H1 (cell line): ENCODE measurements around the gene LOXL4. TPM values are rescaled to one million over a fixed set of nuclear protein-coding genes. Genes with fewer than 3 reads are reported as not detected.

Experiments
- CEBPB ChIP-seq: IDR thresholded peaks from 2 replicates; pipeline ENCODE4 v1.6.1; 2012; ENCODE audit warnings: low read depth, low read length
- CREB1 ChIP-seq: IDR thresholded peaks from 2 replicates; pipeline ENCODE4 v1.6.1; 2012; ENCODE audit warnings: inconsistent platforms
- CTCF ChIP-seq, 3 experiments: IDR thresholded peaks; 1 replicate in 2 of 3; 2 replicates in 1 of 3; pipeline versions ENCODE4 v1.5.1 to v1.6.1; 2011; ENCODE audit warnings: low read length in 3 of 3, mild to moderate bottlenecking in 3 of 3, inconsistent platforms in 2 of 3, low read depth in 1 of 3, moderate library complexity in 1 of 3; ENCODE audit not compliant: insufficient read depth in 1 of 3; ENCODE audit errors: control extremely low read depth in 1 of 3
- RAD21 ChIP-seq, 2 experiments: IDR thresholded peaks in 1 of 2; conservative IDR thresholded peaks in 1 of 2; 2 replicates each; pipeline ENCODE4 v1.6.1; 2011; ENCODE audit warnings: low read depth in 2 of 2, low read length in 2 of 2, improper control_type of control experiment in 1 of 2, inconsistent platforms in 1 of 2, mild to moderate bottlenecking in 1 of 2, moderate library complexity in 1 of 2
- TEAD4 ChIP-seq: IDR thresholded peaks from 2 replicates; pipeline ENCODE4 v1.6.1; 2012; ENCODE audit warnings: low read depth, low read length, inconsistent platforms, mixed read lengths
- polyA plus RNA-seq, 7 experiments: library from polyadenylated mRNA; depleted of rRNA in 3 of 7; stranded (reverse) in 5 of 7; unstranded in 2 of 7; fragments of >200 nt in 5 of 7; fragments of 200-250 nt in 2 of 7; gene quantifications; 1 replicate in 5 of 7; 2 replicates in 1 of 7; 4 replicates in 1 of 7; pipeline versions ENCODE4 v1.2.1 to v1.2.3, GENCODE V29; 2011 to 2013; ENCODE audit warnings: missing spikeins in 2 of 7, mixed read lengths in 2 of 7
- total RNA-seq: library from RNA; stranded (reverse); fragmentation: NEBNext Ultra II Directional; extraction: Animal tissue kit (Norgen Biotek cat#: 25700); gene quantifications from 2 replicates; pipeline ENCODE4 v1.2.1, GENCODE V29; 2021

LOXL4 gene
- total and polyA plus RNA-seq, 2 of the 8 experiments (the other 6 are each of a cell fraction or from before 2014, with no cell fraction given) = 0.13 to 0.27 TPM

GRCh38 chr10:98235846-98236245 lies 32.1 kb downstream of the LOXL4 start (continued):
- no peak for TF ChIP-seq CTCF (IDR thresholded peaks at IDR 0.05; ENCODE audit: control extremely low read depth in 1 of 3, insufficient read depth in 1 of 3, low read depth in 1 of 3, low read length in 3 of 3)
- TF ChIP-seq CREB1 = no peak
- TF ChIP-seq TEAD4 = no peak
- TF ChIP-seq CEBPB = no peak
- no peak for TF ChIP-seq RAD21 (IDR thresholded peaks at IDR 0.05 in 1 of 2, conservative IDR thresholded peaks at IDR 0.05 in 1 of 2; ENCODE audit: low read depth in 2 of 2, low read length in 2 of 2)
